WTC11 (cell line): ENCODE measurements around the gene UNG.

Experiments used
- EMX1 ChIP-seq: fragments of 250-450 bp; sonication (Bioruptor Pico); IDR thresholded peaks from 2 replicates; pipeline ENCODE4 v1.8.0; 2021; ENCODE audit warnings: mild to moderate bottlenecking
- FOXP1 ChIP-seq: sonication (generic); formaldehyde crosslinking; IDR thresholded peaks from 2 replicates; pipeline ENCODE4 v1.8.0; 2022; ENCODE audit warnings: missing genetic modification reagents, mild to moderate bottlenecking, moderate library complexity, borderline replicate concordance
- TCF7 ChIP-seq: sonication (generic); formaldehyde crosslinking; IDR thresholded peaks from 2 replicates; pipeline ENCODE4 v1.8.0; 2022; ENCODE audit warnings: mild to moderate bottlenecking, low read depth, missing genetic modification reagents, moderate library complexity
- TP53 ChIP-seq: sonication (generic); formaldehyde crosslinking; IDR thresholded peaks from 2 replicates; pipeline ENCODE4 v1.8.1; 2023; ENCODE audit warnings: mild to moderate bottlenecking, missing genetic modification reagents
- TF ChIP-seq, protein P1 (sequence below): fragments of 200-600 bp; IDR thresholded peaks from 2 replicates; pipeline ENCODE4 v1.8.0; 2022; ENCODE audit warnings: antibody characterized with exemption
- TF ChIP-seq, protein P2 (sequence below): sonication (generic); formaldehyde crosslinking; conservative IDR thresholded peaks from 2 replicates; pipeline ENCODE4 v1.8.1; 2022; ENCODE audit warnings: mild to moderate bottlenecking, missing genetic modification reagents

- TF ChIP-seq, protein P1, sequence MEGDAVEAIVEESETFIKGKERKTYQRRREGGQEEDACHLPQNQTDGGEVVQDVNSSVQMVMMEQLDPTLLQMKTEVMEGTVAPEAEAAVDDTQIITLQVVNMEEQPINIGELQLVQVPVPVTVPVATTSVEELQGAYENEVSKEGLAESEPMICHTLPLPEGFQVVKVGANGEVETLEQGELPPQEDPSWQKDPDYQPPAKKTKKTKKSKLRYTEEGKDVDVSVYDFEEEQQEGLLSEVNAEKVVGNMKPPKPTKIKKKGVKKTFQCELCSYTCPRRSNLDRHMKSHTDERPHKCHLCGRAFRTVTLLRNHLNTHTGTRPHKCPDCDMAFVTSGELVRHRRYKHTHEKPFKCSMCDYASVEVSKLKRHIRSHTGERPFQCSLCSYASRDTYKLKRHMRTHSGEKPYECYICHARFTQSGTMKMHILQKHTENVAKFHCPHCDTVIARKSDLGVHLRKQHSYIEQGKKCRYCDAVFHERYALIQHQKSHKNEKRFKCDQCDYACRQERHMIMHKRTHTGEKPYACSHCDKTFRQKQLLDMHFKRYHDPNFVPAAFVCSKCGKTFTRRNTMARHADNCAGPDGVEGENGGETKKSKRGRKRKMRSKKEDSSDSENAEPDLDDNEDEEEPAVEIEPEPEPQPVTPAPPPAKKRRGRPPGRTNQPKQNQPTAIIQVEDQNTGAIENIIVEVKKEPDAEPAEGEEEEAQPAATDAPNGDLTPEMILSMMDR = no peak
- TF ChIP-seq FOXP1 (CRISPR knock-in tag) (no peak), TCF7 (CRISPR knock-in tag) (no peak), EMX1 (no peak), TP53 (no peak)
- TF ChIP-seq, protein P2, sequence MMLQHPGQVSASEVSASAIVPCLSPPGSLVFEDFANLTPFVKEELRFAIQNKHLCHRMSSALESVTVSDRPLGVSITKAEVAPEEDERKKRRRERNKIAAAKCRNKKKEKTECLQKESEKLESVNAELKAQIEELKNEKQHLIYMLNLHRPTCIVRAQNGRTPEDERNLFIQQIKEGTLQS (CRISPR knock-in tag) = no peak
These were observed 7.8 kb downstream of the UNG start for GRCh38 chr12:109105176-109105575.
